ENCODE measurements around the gene CTTNBP2.

CTTNBP2 gene

GRCh38 chr7:117871778-117872538 lies 1.3 kb downstream of the CTTNBP2 start:
- no peak for DNase-seq

- DNase-seq: no peak
Measured at GRCh38 chr7:117871401-117871777, 1.9 kb downstream of the CTTNBP2 start.

- DNase-seq: no peak
Measured at GRCh38 chr7:117870448-117871130, 2.7 kb downstream of the CTTNBP2 start.

- DNase-seq: no peak
Measured at GRCh38 chr7:117869374-117869773, 3.9 kb downstream of the CTTNBP2 start.

- DNase-seq: no peak
Measured at GRCh38 chr7:117863618-117864017, 9.6 kb downstream of the CTTNBP2 start.

- no peak for DNase-seq
Measured at GRCh38 chr7:117862378-117862777, 10.9 kb downstream of the CTTNBP2 start.

GRCh38 chr7:117859246-117859812 lies 13.9 kb downstream of the CTTNBP2 start:
- DNase-seq: no peak

GRCh38 chr7:117858712-117859111 lies 14.5 kb downstream of the CTTNBP2 start:
- no peak for DNase-seq

- no peak for DNase-seq
Measured at GRCh38 chr7:117857718-117858117, 15.5 kb downstream of the CTTNBP2 start.

- DNase-seq: no peak
Measured at GRCh38 chr7:117856196-117856595, 17.0 kb downstream of the CTTNBP2 start.

GRCh38 chr7:117854186-117854585 lies 19.1 kb downstream of the CTTNBP2 start:
- no peak for DNase-seq

- DNase-seq: no peak
Measured at GRCh38 chr7:117848941-117849340, 24.3 kb downstream of the CTTNBP2 start.

GRCh38 chr7:117844678-117845077 lies 28.6 kb downstream of the CTTNBP2 start:
- DNase-seq: no peak

GRCh38 chr7:117841611-117842010 lies 31.6 kb downstream of the CTTNBP2 start:
- no peak for DNase-seq

GRCh38 chr7:117841011-117841410 lies 32.2 kb downstream of the CTTNBP2 start:
- DNase-seq: no peak

GRCh38 chr7:117839507-117839906 lies 33.7 kb downstream of the CTTNBP2 start:
- DNase-seq: no peak

GRCh38 chr7:117837841-117838240 lies 35.4 kb downstream of the CTTNBP2 start:
- no peak for DNase-seq

GRCh38 chr7:117835016-117835664 lies 38.1 kb downstream of the CTTNBP2 start:
- no peak for DNase-seq

GRCh38 chr7:117830422-117830954 lies 42.8 kb downstream of the CTTNBP2 start:
- no peak for DNase-seq

- DNase-seq: no peak
Measured at GRCh38 chr7:117829450-117830117, 43.7 kb downstream of the CTTNBP2 start.

GRCh38 chr7:117828825-117829224 lies 44.4 kb downstream of the CTTNBP2 start:
- DNase-seq: no peak

- no peak for DNase-seq
Measured at GRCh38 chr7:117827862-117828261, 45.4 kb downstream of the CTTNBP2 start.

- DNase-seq: no peak
Measured at GRCh38 chr7:117825132-117825531, 48.1 kb downstream of the CTTNBP2 start.
